ENCODE results near the gene F11. TPM values are rescaled to one million over a fixed set of nuclear protein-coding genes. Genes with fewer than 3 reads are reported as not detected.
"Not testable (repeated sequence)": the region's sequence is repeated elsewhere in the genome, so short reads cannot be mapped to it uniquely, and the experiment has no call there.

The F11 gene
- total RNA-seq, 2 donors from 2014 or later, result not detected

- Mint-ChIP-seq H3K9me3 (peaks cover 1% of the 10 kb centered on the region), H3K27ac (no peak overlapping the region), H3K4me1 (no peaks in the 10 kb centered on the region), H3K36me3 (ENCODE audit: low read depth) (peaks cover 9% of the 10 kb centered on the region), H3K27me3 (ENCODE audit: insufficient read depth) (no peaks in the 10 kb centered on the region), H3K4me3 (no peak overlapping the region)
- no peak overlapping the region for H3K27ac ChIP-seq (ENCODE audit: low read depth, low read length)
- no peak overlapping the region for H3K9ac ChIP-seq (ENCODE audit: extremely low read depth, low read length, poor library complexity, severe bottlenecking)
- no peak for TF ChIP-seq CTCF (conservative IDR thresholded peaks at IDR 0.05)
- no peak for DNase-seq
- no peaks in the 10 kb centered on the region for H3K4me1 ChIP-seq (ENCODE audit: control insufficient read depth, insufficient read depth, low read length)
- no peak overlapping the region for H3K4me3 ChIP-seq (ENCODE audit: low read length)
- H3K36me3 ChIP-seq (ENCODE audit: control insufficient read depth, insufficient read depth, low read length), result no peaks in the 10 kb centered on the region
- peaks cover 7% of the 10 kb centered on the region for H3K9me3 ChIP-seq (ENCODE audit: control insufficient read depth, low read length)
- 78 to 96% methylated on average over 2 to 7 of the region's 7 CpGs for WGBS, 2 experiments (ENCODE audit: insufficient coverage in 1 of 2, insufficient read length in 1 of 2)
- H3K27me3 ChIP-seq (ENCODE audit: control insufficient read depth, insufficient read depth, low read length, poor library complexity, severe bottlenecking), result no peaks in the 10 kb centered on the region
Measured at GRCh38 chr4:186240848-186241491, 25.0 kb upstream of the F11 start.

- Histone ChIP-seq H3K27ac (ENCODE audit: low read depth, low read length) (no peak overlapping the region), H3K36me3 (ENCODE audit: control insufficient read depth, insufficient read depth, low read length) (no peaks in the 10 kb centered on the region), H3K4me3 (ENCODE audit: low read length) (no peak overlapping the region), H3K4me1 (ENCODE audit: control insufficient read depth, insufficient read depth, low read length) (no peaks in the 10 kb centered on the region), H3K9ac (ENCODE audit: extremely low read depth, low read length, poor library complexity, severe bottlenecking) (no peak overlapping the region), H3K27me3 (ENCODE audit: control insufficient read depth, insufficient read depth, low read length, poor library complexity, severe bottlenecking) (no peaks in the 10 kb centered on the region), H3K9me3 (ENCODE audit: control insufficient read depth, low read length) (peaks cover 7% of the 10 kb centered on the region)
- TF ChIP-seq CTCF (conservative IDR thresholded peaks at IDR 0.05), result no peak
- Mint-ChIP-seq H3K27ac (no peak overlapping the region), H3K4me1 (no peaks in the 10 kb centered on the region), H3K9me3 (peaks cover 1% of the 10 kb centered on the region), H3K4me3 (no peak overlapping the region), H3K27me3 (ENCODE audit: insufficient read depth) (no peaks in the 10 kb centered on the region), H3K36me3 (ENCODE audit: low read depth) (peaks cover 15% of the 10 kb centered on the region)
- DNase-seq, result no peak
- WGBS, 2 experiments (ENCODE audit: insufficient coverage in 1 of 2, insufficient read length in 1 of 2), result 73 to 75% methylated on average over 4 of the region's 4 CpGs
Measured at GRCh38 chr4:186241616-186242015, 24.4 kb upstream of the F11 start.

- not testable (repeated sequence) for H3K4me3 ChIP-seq (ENCODE audit: low read length); H3K27ac ChIP-seq (ENCODE audit: low read depth, low read length); H3K27me3 Mint-ChIP-seq (ENCODE audit: insufficient read depth); H3K27me3 ChIP-seq (ENCODE audit: control insufficient read depth, insufficient read depth, low read length, poor library complexity, severe bottlenecking); H3K9me3 Mint-ChIP-seq; H3K9me3 ChIP-seq (ENCODE audit: control insufficient read depth, low read length); H3K4me1 Mint-ChIP-seq; H3K36me3 ChIP-seq (ENCODE audit: control insufficient read depth, insufficient read depth, low read length); H3K4me1 ChIP-seq (ENCODE audit: control insufficient read depth, insufficient read depth, low read length); H3K9ac ChIP-seq (ENCODE audit: extremely low read depth, low read length, poor library complexity, severe bottlenecking); H3K27ac Mint-ChIP-seq; H3K4me3 Mint-ChIP-seq
- peaks cover 19% of the 10 kb centered on the region for H3K36me3 Mint-ChIP-seq (ENCODE audit: low read depth)
- peak; percentile 70 for DNase-seq
- WGBS, 2 experiments (ENCODE audit: insufficient coverage in 1 of 2, insufficient read length in 1 of 2), result 50 to 58% methylated on average over 2 to 8 of the region's 10 CpGs
Measured at GRCh38 chr4:186242031-186242430, 24.0 kb upstream of the F11 start.

- H3K27ac Mint-ChIP-seq, result no peak overlapping the region
- no peak for TF ChIP-seq CTCF (conservative IDR thresholded peaks at IDR 0.05)
- no peak overlapping the region for H3K4me3 Mint-ChIP-seq
- Histone ChIP-seq H3K27ac (ENCODE audit: low read depth, low read length) (no peak overlapping the region), H3K27me3 (ENCODE audit: control insufficient read depth, insufficient read depth, low read length, poor library complexity, severe bottlenecking) (no peaks in the 10 kb centered on the region), H3K9me3 (ENCODE audit: control insufficient read depth, low read length) (peaks cover 7% of the 10 kb centered on the region), H3K4me1 (ENCODE audit: control insufficient read depth, insufficient read depth, low read length) (no peaks in the 10 kb centered on the region), H3K4me3 (ENCODE audit: low read length) (no peak overlapping the region), H3K36me3 (ENCODE audit: control insufficient read depth, insufficient read depth, low read length) (no peaks in the 10 kb centered on the region), H3K9ac (ENCODE audit: extremely low read depth, low read length, poor library complexity, severe bottlenecking) (no peak overlapping the region)
- 38 to 57% methylated on average over 1 to 2 of the region's 2 CpGs for WGBS, 2 experiments (ENCODE audit: insufficient coverage in 1 of 2, insufficient read length in 1 of 2)
- no peak for DNase-seq
- peaks cover 1% of the 10 kb centered on the region for H3K27me3 Mint-ChIP-seq (ENCODE audit: insufficient read depth)
- peaks cover 2% of the 10 kb centered on the region for H3K4me1 Mint-ChIP-seq
- peaks cover 2% of the 10 kb centered on the region for H3K9me3 Mint-ChIP-seq
- H3K36me3 Mint-ChIP-seq (ENCODE audit: low read depth), result peaks cover 23% of the 10 kb centered on the region
Measured at GRCh38 chr4:186243331-186243730, 22.7 kb upstream of the F11 start.

All from endodermal cell (in vitro differentiated cells).